ENCODE results near the gene AGAP3.

- no peak for TF ChIP-seq GATA3 (IDR thresholded peaks at IDR 0.05; ENCODE audit: low read depth, low read length)
- TF ChIP-seq GATA2 (IDR thresholded peaks at IDR 0.05; ENCODE audit: low read depth, low read length), result no peak
These were observed 100.5 kb downstream of the AGAP3 start, which contains the start of gene ASB10 for GRCh38 chr7:151186640-151187408.
